HG02642 (cell line): ENCODE data around the gene MAP1A.

ENCODE experiments used
- ATAC-seq: cut with Tn5 transposase; IDR thresholded peaks from one replicate; pipeline ENCODE4 v1.9.1; 2021; ENCODE audit warnings: mild to moderate bottlenecking; ENCODE audit not compliant: unreplicated experiment, poor library complexity

MAP1A gene

DNA sequence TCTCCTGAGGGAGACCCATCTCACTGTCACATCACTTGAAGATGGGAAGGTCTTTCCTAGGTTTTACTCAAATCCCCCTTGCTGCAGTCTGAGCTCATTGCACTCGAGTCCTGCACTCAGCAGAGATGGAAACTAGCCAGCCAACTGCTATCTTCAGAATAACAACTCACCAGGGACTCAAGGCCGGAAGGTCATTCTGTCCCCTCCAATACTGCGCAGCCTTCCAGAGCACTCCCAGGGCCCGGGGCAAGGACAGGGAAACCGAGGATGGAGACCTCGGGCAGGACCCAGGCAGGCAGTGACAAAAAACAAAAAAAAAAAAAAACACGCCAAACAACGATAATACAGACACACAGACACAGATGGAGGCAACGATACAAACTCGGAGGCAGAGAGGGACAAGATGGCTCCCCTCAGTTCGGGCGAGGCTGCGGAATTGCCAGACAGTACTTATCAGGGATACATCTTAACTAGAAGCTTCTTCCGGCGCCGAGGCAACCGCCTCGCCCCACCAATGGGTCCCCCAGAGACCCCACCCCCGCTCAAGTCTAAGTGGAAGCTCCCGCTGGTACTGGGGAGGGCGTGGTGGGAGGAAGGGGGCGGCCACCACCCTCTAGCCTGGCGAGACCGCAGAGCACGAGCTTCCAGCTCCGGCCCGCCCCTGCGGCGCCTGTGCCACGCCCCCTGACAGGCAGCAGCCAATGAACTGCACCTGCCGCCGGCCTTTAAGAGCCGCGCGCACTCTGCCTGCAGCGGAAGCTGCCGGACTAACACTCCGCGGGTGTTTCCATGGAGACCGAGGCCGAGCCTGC is 7.0 kb upstream of the MAP1A start:
- peak; percentile 98 for ATAC-seq

DNA sequence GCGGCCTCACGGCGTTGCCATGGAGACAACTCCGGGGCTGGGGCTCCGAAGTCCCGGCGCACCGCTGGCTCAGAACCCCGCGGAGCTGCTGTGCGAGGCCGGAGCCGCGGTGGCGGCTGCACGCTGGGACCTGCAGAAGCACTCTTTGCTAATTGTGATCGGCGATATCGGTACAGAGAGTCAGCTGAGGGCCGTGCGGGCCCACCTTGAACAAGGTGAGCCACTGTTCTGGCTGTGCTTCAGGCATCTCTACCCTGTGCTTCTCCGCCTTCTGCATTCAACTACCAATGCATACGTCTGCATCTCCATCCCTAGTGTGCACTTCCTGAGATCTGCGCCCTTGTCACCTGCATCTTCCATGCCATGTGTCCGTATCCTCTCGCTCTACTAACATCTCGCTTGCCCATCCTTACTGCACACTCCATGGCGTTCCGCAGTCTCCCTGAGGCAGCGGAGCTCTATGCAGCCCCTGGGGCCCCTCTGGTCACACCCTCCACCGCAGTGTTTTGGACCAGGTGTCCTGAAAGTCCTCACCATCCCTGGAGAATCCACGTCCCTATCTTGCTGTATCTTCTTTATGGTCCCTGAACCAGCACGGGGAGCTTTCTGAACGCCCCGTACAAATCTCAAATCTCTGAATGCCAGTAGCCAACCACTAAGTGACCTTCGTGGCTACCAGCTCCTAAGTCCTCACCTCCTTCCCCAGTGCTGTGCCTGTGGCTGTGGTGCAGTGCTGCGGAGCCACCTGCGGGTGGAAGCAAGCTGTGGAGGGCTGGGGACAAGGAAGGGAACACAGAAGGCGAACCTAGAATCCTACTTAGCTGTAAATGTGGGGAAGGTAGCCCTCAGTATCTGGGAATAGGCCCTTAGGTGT is 6.2 kb upstream of the MAP1A start:
- no peak for ATAC-seq

DNA sequence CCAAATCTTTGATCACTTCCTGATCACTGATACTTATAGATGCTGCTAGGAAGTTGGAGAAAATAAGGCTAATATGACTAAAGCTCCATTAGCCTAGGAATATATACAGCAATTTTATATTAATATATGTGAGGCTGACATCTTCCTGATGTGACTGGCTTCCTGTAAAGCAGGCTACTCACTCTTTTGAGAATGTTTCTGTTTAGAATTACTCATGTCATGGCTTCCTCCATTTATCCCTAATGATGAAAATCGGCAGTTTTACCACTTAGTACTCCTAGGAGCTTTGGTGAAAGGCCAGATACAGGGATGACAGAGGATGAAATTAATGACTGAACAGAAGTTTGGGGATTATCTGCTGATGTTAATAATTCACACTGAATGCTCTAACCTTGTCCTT is 3.9 kb upstream of the MAP1A start:
- ATAC-seq: no peak

DNA sequence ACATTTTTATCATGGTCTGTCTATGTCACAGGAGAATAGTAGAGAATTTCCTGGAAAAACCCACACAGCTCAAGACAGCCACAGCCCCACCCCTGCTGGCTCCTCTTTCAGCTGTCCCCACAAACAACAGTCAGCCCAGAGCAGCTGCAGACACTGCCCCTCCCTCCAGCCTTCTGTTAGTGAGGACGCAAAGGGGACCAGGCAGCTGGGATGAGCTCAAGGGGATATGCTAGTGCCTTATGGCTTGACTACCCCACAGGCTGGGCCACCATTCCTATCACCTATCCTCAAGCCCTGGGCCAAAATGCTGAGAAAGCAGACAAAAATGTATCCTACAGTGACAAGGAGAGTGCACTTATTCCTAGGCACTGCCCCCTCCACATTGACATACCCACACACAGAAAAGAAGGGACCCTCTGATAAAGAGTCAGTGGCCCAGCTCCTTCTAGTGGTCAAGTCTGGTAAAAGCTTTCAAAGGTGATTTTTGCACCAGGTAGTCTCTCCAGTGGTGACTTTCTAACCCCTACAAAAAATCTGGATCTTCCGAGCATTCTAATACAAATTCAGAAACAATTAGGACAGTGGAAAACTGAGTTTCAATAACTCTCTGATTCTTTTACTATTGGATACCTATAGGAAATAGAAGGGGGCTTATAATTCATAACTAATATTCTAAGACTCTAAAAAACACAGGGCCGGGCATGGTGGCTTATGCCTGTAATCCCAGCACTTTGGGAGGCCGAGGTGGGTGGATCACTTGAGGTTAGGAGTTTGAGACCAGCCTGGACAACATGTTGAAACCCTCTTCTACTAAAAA is 3.0 kb upstream of the MAP1A start:
- ATAC-seq: no peak

DNA sequence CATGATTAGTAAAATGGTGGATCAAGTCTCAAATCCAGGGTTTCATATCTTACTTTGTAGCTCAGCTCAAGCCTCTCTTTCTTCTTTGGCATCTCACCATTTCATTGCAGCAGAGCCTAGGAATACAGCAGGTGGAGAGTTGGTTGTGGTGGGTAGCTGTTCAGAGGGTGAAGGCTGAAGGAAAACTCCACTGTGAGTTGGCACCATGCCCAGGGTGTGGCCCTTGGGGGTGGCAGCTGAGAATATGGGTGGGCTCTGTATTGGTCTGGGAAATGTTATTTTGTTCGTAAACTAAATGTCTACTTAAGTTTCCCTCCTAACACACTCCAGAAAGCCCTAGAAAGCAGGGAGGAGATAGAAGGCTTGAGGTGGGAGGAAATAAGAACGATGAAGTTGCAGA is 1.7 kb upstream of the MAP1A start:
- ATAC-seq: no peak

DNA sequence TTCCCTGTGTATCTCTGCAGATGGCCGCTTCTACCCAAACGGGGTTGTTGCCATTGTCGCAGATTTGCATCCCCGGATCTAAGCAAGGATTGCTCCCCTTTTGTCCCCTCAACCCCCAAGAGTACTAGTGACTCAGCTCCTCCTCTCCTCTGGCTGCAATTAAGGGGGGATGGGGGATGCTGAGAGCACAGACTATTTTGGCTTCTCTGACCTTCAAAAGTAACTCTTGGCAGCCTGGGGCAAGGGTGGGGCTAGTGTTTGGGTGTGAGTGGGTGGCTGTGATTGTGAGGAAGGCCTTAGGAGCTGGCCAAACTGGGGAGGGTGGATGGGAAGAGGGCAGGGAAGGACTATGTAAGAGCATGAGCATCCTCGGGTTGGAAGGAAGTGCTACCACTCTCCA is 1.2 kb upstream of the MAP1A start:
- ATAC-seq: no peak

DNA sequence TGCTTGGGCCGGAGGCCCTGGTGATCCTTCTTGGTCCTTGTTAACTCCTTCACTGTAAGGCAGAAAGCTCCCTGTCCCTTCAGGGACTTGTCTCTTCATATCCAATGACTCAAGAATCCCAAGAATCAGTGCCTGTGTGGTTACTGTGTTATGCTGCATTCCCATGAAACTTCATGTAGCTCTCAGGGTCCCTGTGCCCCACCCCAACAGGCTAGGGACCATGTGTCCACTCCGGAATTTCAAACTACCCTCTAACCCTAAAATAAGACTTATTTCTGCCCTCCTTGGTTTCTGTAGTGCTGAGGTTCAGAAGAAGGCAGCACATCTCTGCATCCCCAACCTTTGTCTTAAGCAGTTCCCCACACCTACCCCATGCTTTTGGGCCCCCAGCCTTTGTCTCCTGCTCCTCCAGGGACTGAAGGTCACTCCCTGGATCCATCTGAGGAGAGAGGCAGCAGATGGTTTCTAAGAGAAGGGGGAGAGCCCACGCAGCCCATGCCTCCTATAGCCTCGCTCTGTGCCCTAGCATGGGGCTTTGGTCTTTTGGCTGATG is 531 bp upstream of the MAP1A start:
- no peak for ATAC-seq

DNA sequence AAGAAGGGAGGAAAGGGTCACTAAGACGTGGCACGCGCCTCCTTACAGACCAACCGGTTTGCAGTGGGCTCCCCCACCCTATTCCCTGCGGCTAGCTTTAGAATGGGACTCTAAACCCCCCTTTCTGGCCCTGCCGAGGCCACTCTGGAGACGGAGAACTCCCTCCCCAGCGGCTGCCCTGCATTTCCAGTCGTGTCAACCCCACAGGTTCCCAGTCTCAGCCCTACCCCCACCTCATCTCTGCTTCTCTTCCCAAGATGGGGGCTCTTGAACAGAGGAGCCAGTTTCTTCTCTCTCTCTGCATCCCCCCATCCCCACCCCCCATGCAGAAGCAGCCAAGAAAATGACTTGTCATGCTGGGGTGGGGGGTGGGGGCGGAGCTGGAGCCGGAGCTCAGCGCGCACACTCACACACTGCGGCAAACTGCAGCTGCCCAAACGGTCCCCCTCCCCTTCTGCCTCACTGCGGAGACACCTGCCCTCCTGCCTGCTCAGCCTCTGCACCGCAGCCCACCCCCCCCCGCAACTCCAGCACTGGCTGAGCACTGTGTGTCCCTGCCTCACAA is 871 bp downstream of the MAP1A start:
- ATAC-seq: no peak

DNA sequence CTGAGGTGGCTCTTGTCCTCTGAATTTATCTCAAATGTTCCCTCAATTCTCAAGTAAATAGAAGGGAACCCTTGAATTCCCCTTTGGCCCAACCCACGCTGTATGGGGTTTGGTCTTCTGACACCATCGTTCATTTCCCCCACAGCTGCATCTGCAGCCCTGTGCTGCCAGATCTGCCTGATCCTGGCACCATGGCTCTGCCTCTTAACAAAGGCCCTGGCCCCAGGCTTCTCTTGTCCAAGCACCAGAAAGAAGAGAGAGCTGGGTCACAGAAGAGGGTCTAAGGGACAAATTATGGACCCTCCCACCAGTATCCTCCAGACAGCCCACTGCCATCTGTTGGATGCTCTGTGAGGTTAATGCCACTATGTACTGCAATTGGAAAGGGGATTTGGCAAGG is 1.8 kb downstream of the MAP1A start:
- ATAC-seq: no peak

DNA sequence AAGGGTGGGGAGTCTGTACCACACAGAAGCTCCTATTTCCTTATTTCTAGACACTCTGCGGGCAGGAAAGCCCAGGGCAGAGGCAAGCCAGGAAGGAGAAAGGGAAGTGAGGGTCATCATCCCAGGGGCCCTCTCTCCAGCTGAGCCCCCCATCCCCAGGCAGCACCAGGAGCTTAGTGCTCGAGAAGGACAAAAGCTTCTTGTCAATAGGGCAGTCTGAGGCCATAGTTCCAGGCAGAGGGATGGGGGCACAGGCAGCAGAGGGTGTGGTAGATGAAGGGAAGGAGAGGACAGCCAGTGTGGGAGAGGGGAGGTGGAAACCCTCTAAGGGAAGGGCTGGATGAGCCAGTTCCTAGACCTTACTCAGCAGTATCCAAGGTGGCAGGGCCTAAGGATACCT is 2.7 kb downstream of the MAP1A start:
- ATAC-seq: no peak

DNA sequence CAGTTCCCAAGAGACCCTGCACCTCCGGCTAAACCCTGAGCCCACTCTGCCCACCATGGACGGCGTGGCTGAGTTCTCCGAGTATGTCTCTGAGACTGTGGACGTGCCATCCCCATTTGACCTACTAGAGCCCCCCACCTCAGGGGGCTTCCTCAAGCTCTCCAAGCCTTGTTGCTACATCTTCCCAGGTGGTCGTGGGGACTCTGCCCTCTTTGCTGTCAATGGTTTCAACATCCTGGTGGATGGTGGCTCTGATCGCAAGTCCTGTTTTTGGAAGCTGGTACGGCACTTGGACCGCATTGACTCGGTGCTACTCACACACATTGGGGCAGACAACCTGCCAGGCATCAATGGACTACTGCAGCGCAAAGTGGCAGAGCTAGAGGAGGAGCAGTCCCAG is 4.0 kb downstream of the MAP1A start:
- ATAC-seq: no peak

DNA sequence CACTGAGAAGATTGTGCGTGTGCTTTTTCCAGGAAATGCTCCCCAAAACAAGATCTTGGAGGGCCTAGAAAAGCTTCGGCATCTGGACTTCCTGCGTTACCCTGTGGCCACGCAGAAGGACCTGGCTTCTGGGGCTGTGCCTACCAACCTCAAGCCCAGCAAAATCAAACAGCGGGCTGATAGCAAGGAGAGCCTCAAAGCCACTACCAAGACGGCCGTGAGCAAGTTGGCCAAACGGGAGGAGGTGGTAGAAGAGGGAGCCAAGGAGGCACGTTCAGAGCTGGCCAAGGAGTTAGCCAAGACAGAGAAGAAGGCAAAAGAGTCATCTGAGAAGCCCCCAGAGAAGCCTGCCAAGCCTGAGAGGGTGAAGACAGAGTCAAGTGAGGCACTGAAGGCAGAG is 4.8 kb downstream of the MAP1A start:
- no peak for ATAC-seq

DNA sequence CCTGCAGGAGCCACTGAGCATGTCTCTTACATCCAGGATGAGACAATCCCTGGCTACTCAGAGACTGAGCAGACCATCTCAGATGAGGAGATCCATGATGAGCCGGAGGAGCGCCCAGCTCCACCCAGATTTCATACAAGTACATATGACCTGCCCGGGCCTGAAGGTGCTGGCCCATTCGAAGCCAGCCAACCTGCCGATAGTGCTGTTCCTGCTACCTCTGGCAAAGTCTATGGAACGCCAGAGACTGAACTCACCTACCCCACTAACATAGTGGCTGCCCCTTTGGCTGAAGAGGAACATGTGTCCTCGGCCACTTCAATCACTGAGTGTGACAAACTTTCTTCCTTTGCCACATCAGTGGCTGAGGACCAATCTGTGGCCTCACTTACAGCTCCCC is 6.2 kb downstream of the MAP1A start:
- no peak for ATAC-seq

DNA sequence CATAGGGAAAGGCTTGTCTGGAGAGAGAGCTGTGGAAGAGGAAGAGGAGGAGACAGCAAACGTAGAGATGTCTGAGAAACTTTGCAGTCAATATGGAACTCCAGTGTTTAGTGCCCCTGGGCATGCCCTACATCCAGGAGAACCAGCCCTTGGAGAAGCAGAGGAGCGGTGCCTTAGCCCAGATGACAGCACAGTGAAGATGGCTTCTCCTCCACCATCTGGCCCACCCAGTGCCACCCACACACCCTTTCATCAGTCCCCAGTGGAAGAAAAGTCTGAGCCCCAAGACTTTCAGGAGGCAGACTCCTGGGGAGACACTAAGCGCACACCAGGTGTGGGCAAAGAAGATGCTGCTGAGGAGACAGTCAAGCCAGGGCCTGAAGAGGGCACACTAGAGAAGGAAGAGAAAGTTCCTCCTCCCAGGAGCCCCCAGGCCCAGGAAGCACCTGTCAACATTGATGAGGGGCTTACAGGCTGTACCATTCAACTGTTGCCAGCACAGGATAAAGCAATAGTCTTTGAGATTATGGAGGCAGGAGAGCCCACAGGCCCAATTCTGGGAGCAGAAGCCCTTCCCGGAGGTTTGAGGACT is 6.9 kb downstream of the MAP1A start:
- ATAC-seq: no peak

DNA sequence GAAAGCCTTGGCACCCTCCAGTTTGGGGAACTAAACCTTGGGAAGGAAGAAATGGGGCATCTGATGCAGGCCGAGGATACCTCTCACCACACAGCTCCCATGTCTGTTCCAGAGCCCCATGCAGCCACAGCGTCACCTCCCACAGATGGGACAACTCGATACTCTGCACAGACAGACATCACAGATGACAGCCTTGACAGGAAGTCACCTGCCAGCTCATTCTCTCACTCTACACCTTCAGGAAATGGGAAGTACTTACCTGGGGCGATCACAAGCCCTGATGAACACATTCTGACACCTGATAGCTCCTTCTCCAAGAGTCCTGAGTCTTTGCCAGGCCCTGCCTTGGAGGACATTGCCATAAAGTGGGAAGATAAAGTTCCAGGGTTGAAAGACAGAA is 7.7 kb downstream of the MAP1A start:
- no peak for ATAC-seq

DNA sequence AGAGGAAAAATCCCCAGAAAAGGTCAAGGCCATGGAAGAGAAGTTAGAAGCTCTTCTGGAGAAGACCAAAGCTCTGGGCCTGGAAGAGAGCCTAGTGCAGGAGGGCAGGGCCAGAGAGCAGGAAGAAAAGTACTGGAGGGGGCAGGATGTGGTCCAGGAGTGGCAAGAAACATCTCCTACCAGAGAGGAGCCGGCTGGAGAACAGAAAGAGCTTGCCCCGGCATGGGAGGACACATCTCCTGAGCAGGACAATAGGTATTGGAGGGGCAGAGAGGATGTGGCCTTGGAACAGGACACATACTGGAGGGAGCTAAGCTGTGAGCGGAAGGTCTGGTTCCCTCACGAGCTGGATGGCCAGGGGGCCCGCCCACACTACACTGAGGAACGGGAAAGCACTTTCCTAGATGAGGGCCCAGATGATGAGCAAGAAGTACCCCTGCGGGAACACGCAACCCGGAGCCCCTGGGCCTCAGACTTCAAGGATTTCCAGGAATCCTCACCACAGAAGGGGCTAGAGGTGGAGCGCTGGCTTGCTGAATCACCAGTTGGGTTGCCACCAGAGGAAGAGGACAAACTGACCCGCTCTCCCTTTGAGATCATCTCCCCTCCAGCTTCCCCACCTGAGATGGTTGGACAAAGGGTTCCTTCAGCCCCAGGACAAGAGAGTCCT is 9.0 kb downstream of the MAP1A start:
- no peak for ATAC-seq

DNA sequence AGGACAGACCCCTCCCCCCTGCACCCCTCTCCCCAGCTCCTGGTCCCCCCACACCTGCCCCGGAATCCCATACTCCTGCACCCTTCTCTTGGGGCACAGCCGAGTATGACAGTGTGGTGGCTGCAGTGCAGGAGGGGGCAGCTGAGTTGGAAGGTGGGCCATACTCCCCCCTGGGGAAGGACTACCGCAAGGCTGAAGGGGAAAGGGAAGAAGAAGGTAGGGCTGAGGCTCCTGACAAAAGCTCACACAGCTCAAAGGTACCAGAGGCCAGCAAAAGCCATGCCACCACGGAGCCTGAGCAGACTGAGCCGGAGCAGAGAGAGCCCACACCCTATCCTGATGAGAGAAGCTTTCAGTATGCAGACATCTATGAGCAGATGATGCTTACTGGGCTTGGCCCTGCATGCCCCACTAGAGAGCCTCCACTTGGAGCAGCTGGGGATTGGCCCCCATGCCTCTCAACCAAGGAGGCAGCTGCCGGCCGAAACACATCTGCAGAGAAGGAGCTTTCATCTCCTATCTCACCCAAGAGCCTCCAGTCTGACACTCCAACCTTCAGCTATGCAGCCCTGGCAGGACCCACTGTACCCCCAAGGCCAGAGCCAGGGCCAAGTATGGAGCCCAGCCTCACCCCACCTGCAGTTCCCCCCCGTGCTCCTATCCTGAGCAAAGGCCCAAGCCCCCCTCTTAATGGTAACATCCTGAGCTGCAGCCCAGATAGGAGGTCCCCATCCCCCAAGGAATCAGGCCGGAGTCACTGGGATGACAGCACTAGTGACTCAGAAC is 9.8 kb downstream of the MAP1A start:
- no peak for ATAC-seq

DNA sequence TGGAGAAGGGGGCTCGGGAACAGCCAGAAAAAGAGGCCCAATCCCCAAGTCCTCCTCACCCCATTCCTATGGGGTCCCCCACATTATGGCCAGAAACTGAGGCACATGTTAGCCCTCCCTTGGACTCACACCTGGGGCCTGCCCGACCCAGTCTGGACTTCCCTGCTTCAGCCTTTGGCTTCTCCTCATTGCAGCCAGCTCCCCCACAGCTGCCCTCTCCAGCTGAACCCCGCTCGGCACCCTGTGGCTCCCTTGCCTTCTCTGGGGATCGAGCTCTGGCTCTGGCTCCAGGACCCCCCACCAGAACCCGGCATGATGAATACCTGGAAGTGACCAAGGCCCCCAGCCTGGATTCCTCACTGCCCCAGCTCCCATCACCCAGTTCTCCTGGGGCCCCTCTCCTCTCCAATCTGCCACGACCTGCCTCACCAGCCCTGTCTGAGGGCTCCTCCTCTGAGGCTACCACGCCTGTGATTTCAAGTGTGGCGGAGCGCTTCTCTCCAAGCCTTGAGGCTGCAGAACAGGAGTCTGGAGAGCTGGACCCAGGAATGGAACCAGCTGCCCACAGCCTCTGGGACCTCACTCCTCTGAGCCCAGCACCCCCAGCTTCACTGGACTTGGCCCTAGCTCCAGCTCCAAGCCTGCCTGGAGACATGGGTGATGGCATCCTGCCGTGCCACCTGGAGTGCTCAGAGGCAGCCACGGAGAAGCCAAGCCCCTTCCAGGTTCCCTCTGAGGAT is 10.6 kb downstream of the MAP1A start:
- no peak for ATAC-seq
